Stimulated activated CD4-positive, alpha-beta T cell treated with anti-CD3 and anti-CD28 coated beads, Interleukin-1b, Interleukin-23, amount 100 ng/mL, for 24 hours (primary cell): Measurements from ENCODE around the gene ZIM2.

ENCODE experiments used
- DNase-seq, 4 experiments: peaks; one replicate each; pipeline ENCODE4 v3.0.0-alpha.2; 2020; ENCODE audit warnings: low read depth in 4 of 4, low spot score in 1 of 4

ZIM2 gene

GRCh38 chr19:56811480-56811879 is 29.0 kb downstream of the ZIM2 start:
- DNase-seq, result no peak

- DNase-seq, result no peak
Measured at GRCh38 chr19:56810260-56810659, 30.3 kb downstream of the ZIM2 start.

GRCh38 chr19:56808717-56809392 is 31.7 kb downstream of the ZIM2 start:
- no peak for DNase-seq

DNA sequence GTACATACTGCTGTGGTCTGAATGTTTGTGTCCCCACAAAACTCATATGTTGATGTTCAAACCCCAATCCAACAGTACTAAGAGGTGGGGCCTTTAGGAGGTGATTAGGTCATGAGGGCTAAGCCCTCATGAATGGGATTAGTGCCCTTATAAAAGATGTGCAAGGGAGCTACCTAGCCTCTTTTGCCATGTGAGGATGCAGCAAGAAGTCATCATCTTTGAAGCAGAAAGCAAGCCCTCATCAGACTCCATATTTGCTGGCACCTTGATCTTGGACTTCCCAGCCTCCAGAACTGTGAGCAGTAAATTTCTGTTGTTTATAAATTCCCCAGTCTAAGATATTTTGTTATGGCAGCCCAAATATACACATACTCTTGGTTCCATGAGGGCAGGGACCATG is 33.9 kb downstream of the ZIM2 start:
- no peak for DNase-seq

GRCh38 chr19:56778351-56778750 is 62.2 kb downstream of the ZIM2 start:
- DNase-seq, result no peak

DNA sequence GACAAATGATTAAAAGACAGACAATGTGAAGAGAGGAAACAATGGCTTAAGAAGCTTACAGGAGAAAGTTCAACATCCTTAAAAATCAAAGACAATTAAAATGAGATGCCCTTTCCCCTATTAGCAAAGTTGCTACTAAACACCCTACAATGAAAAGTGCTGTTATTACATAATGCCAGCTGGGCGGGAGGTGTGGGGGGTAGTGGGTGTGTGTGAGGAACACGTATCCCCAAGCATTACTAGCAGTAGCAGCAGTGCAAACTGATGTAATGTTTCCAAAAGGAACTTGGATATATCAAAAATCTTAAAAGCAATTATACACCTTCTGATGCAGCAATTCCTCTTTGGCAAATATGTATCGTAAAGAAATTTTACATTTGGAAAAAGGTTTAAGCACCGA is 70.9 kb downstream of the ZIM2 start:
- DNase-seq, result no peak

DNA sequence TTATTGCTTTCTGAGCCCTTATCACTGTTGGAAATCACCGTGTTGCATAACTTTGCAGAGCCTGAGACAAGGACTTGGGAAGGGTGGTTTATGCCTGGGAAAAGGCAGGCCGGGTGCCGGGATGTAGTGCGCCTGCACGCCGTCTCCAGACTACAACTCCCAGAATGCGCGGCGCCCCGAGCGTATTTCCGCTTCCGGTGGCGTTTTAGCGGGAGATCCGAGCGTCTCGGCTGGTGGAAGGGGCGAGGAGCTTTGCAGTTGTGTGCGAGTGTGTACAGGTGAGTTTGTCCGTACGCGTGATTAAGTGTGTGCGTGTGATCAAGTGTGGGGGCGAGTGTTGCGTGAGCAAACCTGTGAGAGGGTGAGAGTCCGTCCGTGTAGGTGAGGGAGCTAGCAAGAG is 75.4 kb downstream of the ZIM2 start:
- DNase-seq, result peak in 1 of 4 experiments; percentile 1

DNA sequence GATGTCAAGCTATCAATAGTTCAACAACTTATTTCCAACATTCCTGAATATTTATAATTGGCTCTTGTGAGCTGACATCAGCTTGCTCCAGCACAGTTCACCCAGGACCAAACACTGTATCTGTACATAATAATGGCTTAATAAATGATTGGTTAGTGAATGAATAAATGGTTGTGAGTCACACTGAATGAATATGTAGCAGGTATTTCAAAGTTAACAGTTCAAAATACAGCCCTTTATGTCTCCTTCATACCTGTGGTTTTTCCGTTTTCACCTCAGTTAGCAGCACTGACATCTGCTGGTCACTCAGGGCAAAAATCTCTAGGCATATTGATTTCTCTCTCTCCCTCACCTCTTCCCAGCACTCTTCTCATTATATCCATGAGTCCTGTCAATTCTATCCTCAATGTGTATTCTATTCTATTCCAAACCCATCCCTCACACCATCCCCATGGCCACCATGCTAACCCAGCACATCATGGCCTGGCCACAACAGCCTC is 76.3 kb downstream of the ZIM2 start:
- DNase-seq, result no peak

GRCh38 chr19:56760842-56761241 is 79.7 kb downstream of the ZIM2 start:
- no peak for DNase-seq

DNA sequence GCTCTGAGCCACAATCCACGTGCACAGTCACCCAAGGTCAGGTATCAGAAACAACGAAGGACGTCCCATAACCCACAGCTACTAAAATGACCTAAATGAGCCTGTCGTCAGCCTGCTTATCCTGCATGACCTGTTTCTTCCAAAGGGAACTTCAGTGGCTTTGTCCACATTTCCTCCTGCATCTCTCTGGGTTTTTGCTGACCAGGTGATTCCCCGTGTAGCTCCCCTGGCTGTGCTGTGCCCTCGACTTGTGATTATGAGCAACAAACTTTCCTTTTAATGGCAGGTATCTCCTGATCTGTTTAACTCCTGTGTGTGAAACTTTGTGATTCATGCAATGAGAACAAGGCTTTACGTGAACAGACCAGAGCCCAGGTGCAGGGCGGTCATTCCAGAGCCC is 81.0 kb downstream of the ZIM2 start:
- no peak for DNase-seq

DNA sequence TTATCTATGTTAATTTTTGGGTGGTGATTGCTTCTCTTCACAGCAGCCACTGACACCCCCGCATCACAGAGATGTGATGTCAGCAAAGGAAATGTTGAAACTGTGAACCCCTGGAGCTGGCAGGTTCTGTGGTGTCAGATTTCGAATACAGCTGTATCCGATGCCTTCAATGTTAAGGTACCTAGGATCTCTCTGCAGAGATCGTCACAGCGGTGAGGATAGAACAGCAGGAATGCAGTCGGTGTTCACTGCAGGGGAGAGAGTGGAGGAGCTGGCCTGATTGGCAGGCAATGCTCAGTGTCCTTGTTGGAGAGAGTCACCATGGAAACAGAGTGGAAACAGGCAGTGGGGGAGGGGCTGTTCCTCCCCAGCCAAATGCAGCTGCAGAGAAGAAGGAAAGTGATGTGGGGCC is 89.4 kb downstream of the ZIM2 start:
- DNase-seq, result no peak

DNA sequence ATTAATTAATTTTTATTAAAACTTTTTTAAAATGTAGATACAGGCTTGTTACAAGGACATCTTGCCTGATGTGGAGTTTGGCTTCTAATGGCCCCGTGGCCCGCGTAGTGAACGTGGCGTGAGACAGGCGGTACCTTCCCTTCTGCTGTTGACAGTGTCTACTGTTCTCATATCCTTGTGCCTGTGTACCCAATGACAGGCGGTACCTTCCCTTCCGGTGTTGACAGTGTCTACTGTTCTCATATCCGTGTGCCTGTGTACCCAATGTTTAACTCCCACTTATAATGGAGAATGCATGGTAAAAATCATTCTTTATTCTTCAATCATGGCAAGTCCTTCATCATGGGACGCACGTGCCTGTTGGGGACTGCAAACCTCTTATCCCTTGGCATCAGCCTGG is 89.9 kb downstream of the ZIM2 start:
- DNase-seq, result no peak

GRCh38 chr19:56748378-56748777 is 92.1 kb downstream of the ZIM2 start:
- DNase-seq, result no peak

- DNase-seq, result no peak
Measured at GRCh38 chr19:56746367-56746766, 94.2 kb downstream of the ZIM2 start.

DNA sequence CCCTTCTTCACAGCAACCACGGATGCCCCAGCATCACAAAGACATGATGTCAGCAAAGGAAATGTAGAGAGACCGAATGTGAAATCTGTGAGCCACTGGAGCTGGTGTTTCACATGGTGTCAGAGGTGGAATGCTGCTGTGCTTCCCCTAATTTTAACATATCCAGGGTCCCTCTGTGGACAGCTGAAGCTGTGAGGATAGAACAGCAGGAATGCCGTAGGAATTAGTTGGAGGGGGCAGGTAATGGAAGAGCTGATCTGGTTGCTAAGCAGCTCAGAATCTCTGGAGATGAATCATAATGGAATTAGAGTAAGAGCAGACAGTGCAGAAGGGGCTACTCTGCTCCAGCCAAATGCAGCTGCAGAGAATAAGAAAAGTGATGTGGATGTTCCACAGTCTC is 100.0 kb downstream of the ZIM2 start:
- no peak for DNase-seq

DNA sequence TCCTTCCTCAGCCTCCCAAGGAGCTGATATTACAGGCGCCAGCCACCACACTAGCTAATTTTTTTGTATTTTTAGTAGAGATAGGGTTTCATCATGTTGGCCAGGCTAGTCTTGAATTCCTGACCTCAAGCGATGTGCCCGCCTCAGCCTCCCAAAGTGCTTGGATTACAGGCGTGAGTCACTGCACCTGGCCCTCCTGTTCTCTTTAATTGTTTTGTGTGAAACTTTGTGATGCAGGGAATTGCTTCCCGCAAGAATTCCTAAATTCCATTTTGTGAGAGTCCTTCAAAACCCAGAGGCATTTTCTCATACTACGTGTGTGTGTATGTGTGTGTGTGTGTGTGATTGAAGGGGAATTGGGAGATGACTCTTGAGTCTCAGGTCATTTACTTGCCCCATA is 104.0 kb downstream of the ZIM2 start:
- no peak for DNase-seq

GRCh38 chr19:56732976-56733375 is 107.5 kb downstream of the ZIM2 start:
- DNase-seq, result no peak

DNA sequence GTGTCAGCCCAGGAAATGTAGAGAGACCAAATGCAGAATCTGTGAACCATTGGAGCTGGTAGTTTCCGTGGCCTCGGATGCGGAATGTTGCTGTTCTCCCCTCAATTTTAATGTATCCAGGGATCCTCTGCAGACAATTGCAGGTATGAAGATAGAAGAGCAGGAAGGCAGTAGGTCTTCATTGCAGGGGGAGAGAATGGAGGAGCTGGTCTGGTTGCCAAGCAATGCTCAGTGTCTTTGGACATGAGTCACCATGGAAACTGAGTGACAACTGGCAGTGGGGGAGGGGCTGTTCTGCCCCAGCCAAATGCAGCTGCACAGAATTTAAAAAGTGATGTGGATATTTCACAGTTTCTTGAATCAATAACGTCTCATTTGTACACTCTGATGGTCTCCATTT is 112.8 kb downstream of the ZIM2 start:
- DNase-seq, result no peak

GRCh38 chr19:56725829-56726424 is 114.6 kb downstream of the ZIM2 start:
- no peak for DNase-seq
